Activated T-cell treated with anti-CD3 and anti-CD28 coated beads for 24 hours (primary cell): ENCODE measurements around the gene BAG3.
"Not testable (repeated sequence)": the region's sequence is repeated elsewhere in the genome, so short reads cannot be mapped to it uniquely, and the experiment has no call there.

Experiments
- DNase-seq: peaks from one replicate; pipeline ENCODE4 v3.0.0-alpha.2; 2020; ENCODE audit warnings: low read depth

Gene BAG3

GRCh38 chr10:119640875-119641526 is 10.2 kb upstream of the BAG3 start:
- DNase-seq, result no peak

GRCh38 chr10:119642556-119643111 is 8.5 kb upstream of the BAG3 start:
- no peak for DNase-seq

GRCh38 chr10:119643306-119644204 is 7.6 kb upstream of the BAG3 start:
- DNase-seq, result no peak

- DNase-seq, result no peak
Observed at GRCh38 chr10:119644205-119644814, 6.9 kb upstream of the BAG3 start.

GRCh38 chr10:119644994-119645393 is 6.2 kb upstream of the BAG3 start:
- no peak for DNase-seq

- no peak for DNase-seq
Observed at GRCh38 chr10:119650062-119650461, 1.1 kb upstream of the BAG3 start.

GRCh38 chr10:119651514-119652360 is 557 bp downstream of the BAG3 start:
- no peak for DNase-seq

- DNase-seq, result no peak
Observed at GRCh38 chr10:119652361-119652730, 1.2 kb downstream of the BAG3 start.

GRCh38 chr10:119653209-119653608 is 2.0 kb downstream of the BAG3 start:
- DNase-seq, result no peak

- DNase-seq, result no peak
Observed at GRCh38 chr10:119653916-119654315, 2.7 kb downstream of the BAG3 start.

- DNase-seq, result no peak
Observed at GRCh38 chr10:119654540-119654939, 3.4 kb downstream of the BAG3 start.

- DNase-seq, result peak; percentile 33
Observed at GRCh38 chr10:119655566-119656001, 4.4 kb downstream of the BAG3 start.

- no peak for DNase-seq
Observed at GRCh38 chr10:119656760-119657159, 5.6 kb downstream of the BAG3 start.

GRCh38 chr10:119657725-119658124 is 6.5 kb downstream of the BAG3 start:
- no peak for DNase-seq

GRCh38 chr10:119658274-119658673 is 7.1 kb downstream of the BAG3 start:
- DNase-seq, result no peak

GRCh38 chr10:119659951-119660350 is 8.8 kb downstream of the BAG3 start:
- DNase-seq, result no peak

GRCh38 chr10:119662076-119662605 is 11.0 kb downstream of the BAG3 start:
- DNase-seq, result not testable (repeated sequence)

GRCh38 chr10:119663866-119664698 is 12.9 kb downstream of the BAG3 start:
- DNase-seq, result peak; percentile 9

- no peak for DNase-seq
Observed at GRCh38 chr10:119665901-119666708, 14.9 kb downstream of the BAG3 start.

GRCh38 chr10:119666709-119667004 is 15.5 kb downstream of the BAG3 start:
- DNase-seq, result no peak
